CMK (cell line): ENCODE measurements around the gene SCLT1.
A peak's percentile ranks its signal among the peaks of the same experiment; 100 is the strongest.

Experiments used
- DNase-seq: peaks from one replicate; pipeline ENCODE4 v3.0.0-alpha.2; 2010; ENCODE audit warnings: low read depth

Gene SCLT1

GRCh38 chr4:128869776-128870509 is 223.4 kb downstream of the SCLT1 start:
- no peak for DNase-seq

- no peak for DNase-seq
Observed at GRCh38 chr4:128868758-128869157, 224.6 kb downstream of the SCLT1 start.

GRCh38 chr4:128866691-128867090 is 226.6 kb downstream of the SCLT1 start:
- DNase-seq, result no peak

- DNase-seq, result no peak
Observed at GRCh38 chr4:128866269-128866668, 227.1 kb downstream of the SCLT1 start.

GRCh38 chr4:128865132-128865531 is 228.2 kb downstream of the SCLT1 start:
- no peak for DNase-seq

- peak; percentile 21 for DNase-seq
Observed at GRCh38 chr4:128863312-128864075, 229.8 kb downstream of the SCLT1 start.

- DNase-seq, result no peak
Observed at GRCh38 chr4:128862608-128863311, 230.6 kb downstream of the SCLT1 start.

GRCh38 chr4:128861856-128862518 is 231.4 kb downstream of the SCLT1 start:
- DNase-seq, result no peak

- DNase-seq, result no peak
Observed at GRCh38 chr4:128859887-128860677, 233.3 kb downstream of the SCLT1 start.

GRCh38 chr4:128858879-128859671 is 234.3 kb downstream of the SCLT1 start:
- DNase-seq, result no peak

- DNase-seq, result no peak
Observed at GRCh38 chr4:128856246-128856645, 237.1 kb downstream of the SCLT1 start.

GRCh38 chr4:128855621-128856020 is 237.7 kb downstream of the SCLT1 start:
- DNase-seq, result no peak

- DNase-seq, result no peak
Observed at GRCh38 chr4:128854433-128854832, 238.9 kb downstream of the SCLT1 start.

GRCh38 chr4:128853741-128854140 is 239.6 kb downstream of the SCLT1 start:
- no peak for DNase-seq

GRCh38 chr4:128850252-128850651 is 243.1 kb downstream of the SCLT1 start:
- DNase-seq, result no peak

- DNase-seq, result no peak
Observed at GRCh38 chr4:128848461-128848860, 244.9 kb downstream of the SCLT1 start.

GRCh38 chr4:128847082-128847724 is 246.1 kb downstream of the SCLT1 start:
- DNase-seq, result no peak

GRCh38 chr4:128846063-128846462 is 247.3 kb downstream of the SCLT1 start:
- DNase-seq, result no peak

GRCh38 chr4:128844931-128845330 is 248.4 kb downstream of the SCLT1 start:
- no peak for DNase-seq

- DNase-seq, result no peak
Observed at GRCh38 chr4:128841402-128841801, 251.9 kb downstream of the SCLT1 start.
